A549 (cell line): Measurements from ENCODE around the gene MYOG. TPM values are rescaled to one million over a fixed set of nuclear protein-coding genes. Genes with fewer than 3 reads are reported as not detected.

Source experiments
- ATAC-seq, 2 experiments: fragments of 200-7000 bp in 1 of 2; fragments of >200 bp in 1 of 2; cut with Nextera tagmentation in 1 of 2; cut with Tn5 transposase in 1 of 2; 3 replicates each; pipeline versions ENCODE4 v1.8.0 to v1.9.1; 2018 to 2020; ENCODE audit warnings: mild to moderate bottlenecking in 1 of 2, moderate library complexity in 1 of 2
- CTCF ChIA-PET: fragments of 300-600 bp; sonication (Branson Sonifier 250); formaldehyde crosslinking; extraction: SDS; loops from one replicate; lab custom pipeline; 2021; ENCODE audit warnings: antibody characterized with exemption, inconsistent platforms; lab: Yijun Ruan, JAX
- POLR2A ChIA-PET: fragments of 350-600 bp; formaldehyde crosslinking; extraction: SDS; loops from one replicate; lab custom pipeline; 2021; ENCODE audit warnings: antibody characterized with exemption, inconsistent platforms; lab: Yijun Ruan, JAX
- DNase-seq, 2 experiments: peaks; one replicate each; pipeline versions ENCODE4 v3.0.0 to v3.0.0-alpha.2; 2011 to 2016; ENCODE audit warnings: low read depth in 1 of 2, low spot score in 1 of 2
- FAIRE-seq: peaks from 2 replicates; lab custom pipeline; 2011; peaks lifted over from hg19 to GRCh38; lab: Jason Lieb, UNC
- H3K27ac ChIP-seq, 2 experiments: fragments of >200 bp; sonication (Bioruptor Twin); formaldehyde crosslinking; 3 replicates each; pipeline ENCODE4 v1.5.1; 2016 to 2017
- H3K4me1 ChIP-seq: fragments of >200 bp; sonication (Bioruptor Twin); formaldehyde crosslinking; 3 replicates; pipeline ENCODE4 v1.6.1; 2016
- H3K4me2 ChIP-seq: fragments of >200 bp; sonication (Bioruptor Twin); formaldehyde crosslinking; 3 replicates; pipeline ENCODE4 v1.6.1; 2016
- H3K4me3 ChIP-seq: fragments of >200 bp; sonication (Bioruptor Twin); formaldehyde crosslinking; 3 replicates; pipeline ENCODE4 v1.5.1; 2016
- H3K9me3 ChIP-seq: fragments of >200 bp; sonication (Bioruptor Twin); formaldehyde crosslinking; 3 replicates; pipeline ENCODE4 v1.6.1; 2016
- CBX2 ChIP-seq: fragments of 200-600 bp; sonication (generic); IDR thresholded peaks from 2 replicates; pipeline ENCODE4 v1.6.1; 2016; ENCODE audit warnings: low read depth, mild to moderate bottlenecking, borderline replicate concordance
- CEBPB ChIP-seq, 2 experiments: fragments of >200 bp in 1 of 2; sonication (Bioruptor Twin) in 1 of 2; formaldehyde crosslinking in 1 of 2; IDR thresholded peaks; 2 replicates each; pipeline ENCODE4 v1.6.1; 2012 to 2016
- CHD4 ChIP-seq: fragments of 200-600 bp; sonication (generic); IDR thresholded peaks from 2 replicates; pipeline ENCODE4 v1.6.1; 2016; ENCODE audit warnings: antibody characterized with exemption, mild to moderate bottlenecking, borderline replicate concordance
- ESRRA ChIP-seq: fragments of 150-350 bp; IDR thresholded peaks from 2 replicates; pipeline ENCODE4 v1.6.1; 2014; ENCODE audit warnings: mild to moderate bottlenecking, low read length, borderline replicate concordance
- FOSB ChIP-seq: fragments of 250-450 bp; sonication (Bioruptor Pico); IDR thresholded peaks from 2 replicates; pipeline ENCODE4 v1.5.0; 2020; ENCODE audit warnings: mild to moderate bottlenecking, moderate library complexity
- FOSL2 ChIP-seq, 2 experiments: fragments of 450-650 bp in 1 of 2; fragments of >200 bp in 1 of 2; sonication (Bioruptor Twin) in 1 of 2; formaldehyde crosslinking; IDR thresholded peaks; 2 replicates each; pipeline versions ENCODE4 v1.5.0 to v1.6.1; 2016 to 2020; ENCODE audit warnings: mild to moderate bottlenecking in 1 of 2, moderate library complexity in 1 of 2
- HOXA7 ChIP-seq: fragments of 250-450 bp; sonication (Bioruptor Pico); IDR thresholded peaks from 2 replicates; pipeline ENCODE4 v1.5.0; 2020; ENCODE audit warnings: mild to moderate bottlenecking, moderate library complexity
- HOXB13 ChIP-seq: fragments of 250-450 bp; sonication (Bioruptor Pico); IDR thresholded peaks from 2 replicates; pipeline ENCODE4 v1.5.0; 2020; ENCODE audit warnings: low read depth, mild to moderate bottlenecking, moderate library complexity
- JUN ChIP-seq, 2 experiments: fragments of >200 bp; sonication (Bioruptor Twin); formaldehyde crosslinking; IDR thresholded peaks; 2 replicates in 1 of 2; 3 replicates in 1 of 2; pipeline ENCODE4 v1.6.1; 2016 to 2017
- KDM5A ChIP-seq: fragments of 200-600 bp; sonication (generic); IDR thresholded peaks from 2 replicates; pipeline ENCODE4 v1.6.1; 2016; ENCODE audit warnings: antibody characterized with exemption, mild to moderate bottlenecking
- MAZ ChIP-seq: fragments of 150-350 bp; IDR thresholded peaks from 2 replicates; pipeline ENCODE4 v1.6.1; 2014; ENCODE audit warnings: antibody characterized with exemption, low read depth, low read length, borderline replicate concordance
- NPAS2 ChIP-seq: fragments of 250-450 bp; sonication (Bioruptor Pico); IDR thresholded peaks from 2 replicates; pipeline ENCODE4 v1.8.0; 2022; ENCODE audit warnings: mild to moderate bottlenecking, moderate library complexity, borderline replicate concordance
- NR3C1 ChIP-seq: fragments of >200 bp; sonication (Bioruptor Twin); formaldehyde crosslinking; IDR thresholded peaks from 3 replicates; pipeline ENCODE4 v1.6.1; 2017
- POLR2A ChIP-seq: IDR thresholded peaks from 2 replicates; pipeline ENCODE4 v1.6.1; 2012; ENCODE audit warnings: mild to moderate bottlenecking, low read length
- SMC3 ChIP-seq: fragments of >200 bp; sonication (Bioruptor Twin); formaldehyde crosslinking; IDR thresholded peaks from 3 replicates; pipeline ENCODE4 v1.6.1; 2018; ENCODE audit warnings: inconsistent platforms
- SREBF2 ChIP-seq: fragments of 450-650 bp; IDR thresholded peaks from 2 replicates; pipeline ENCODE4 v1.6.1; 2014; ENCODE audit warnings: mild to moderate bottlenecking, moderate library complexity
- TFCP2L1 ChIP-seq: fragments of 250-450 bp; sonication (Bioruptor Pico); IDR thresholded peaks from 2 replicates; pipeline ENCODE4 v1.5.0; 2021; ENCODE audit warnings: mild to moderate bottlenecking
- TP53 ChIP-seq: fragments of 250-450 bp; sonication (Bioruptor Pico); IDR thresholded peaks from 2 replicates; pipeline ENCODE4 v1.5.0; 2021; ENCODE audit warnings: mild to moderate bottlenecking, moderate library complexity
- WGBS: methylation state at CpG from one replicate; pipeline ENCODE4 v1.1.6; 2017; ENCODE audit errors: missing lambda C conversion rate; 5-methylcytosine and 5-hydroxymethylcytosine counted together
- polyA plus RNA-seq, 4 experiments: library from polyadenylated mRNA; depleted of rRNA in 3 of 4; stranded (reverse); fragments of >200 nt; fragmentation: RNase III in 1 of 4; extraction: RNeasy Plus Mini Kit Qiagen cat#74134 plus additional on column Dnase treatment in 1 of 4; gene quantifications; 2 replicates in 3 of 4; 3 replicates in 1 of 4; pipeline ENCODE4 v1.2.3, GENCODE V29; 2011 to 2017
- TF ChIP-seq, protein P1 (sequence below): fragments of 200-600 bp; sonication (generic); IDR thresholded peaks from 2 replicates; pipeline ENCODE4 v1.6.1; 2016; ENCODE audit warnings: antibody characterized with exemption, mild to moderate bottlenecking, moderate library complexity
- TF ChIP-seq, protein P2 (sequence below): fragments of 150-350 bp; IDR thresholded peaks from 2 replicates; pipeline ENCODE4 v1.6.1; 2014; ENCODE audit warnings: low read depth, mild to moderate bottlenecking, low read length
- TF ChIP-seq, protein P3 (sequence below): fragments of >200 bp; sonication (Bioruptor Twin); formaldehyde crosslinking; IDR thresholded peaks from 3 replicates; pipeline ENCODE4 v1.5.1; 2016

MYOG gene
- polyA plus RNA-seq, 2 of the 4 experiments (the other 2 are of a cell fraction), result not detected

DNA sequence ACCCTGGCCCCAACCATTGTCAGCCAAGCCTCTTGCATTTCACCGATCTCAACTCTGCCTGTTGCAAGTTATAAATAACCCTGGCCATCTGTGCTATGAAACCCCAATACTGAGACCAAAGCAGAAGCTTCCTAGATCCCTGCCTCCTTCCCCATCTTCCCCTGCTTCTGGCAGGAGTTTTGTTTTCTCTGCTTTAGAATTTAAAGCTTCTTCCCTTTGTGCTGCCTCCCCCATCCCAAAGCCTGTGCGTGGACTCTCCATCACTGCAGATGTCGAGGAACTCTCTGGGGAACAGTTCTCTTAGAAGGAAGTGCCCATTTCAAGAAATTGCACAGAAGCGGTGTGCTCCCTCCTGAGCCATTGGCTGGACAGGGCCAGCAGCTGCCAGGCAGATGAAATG lies 17.4 kb upstream of the MYOG start (continued):
- no peak for TF ChIP-seq CEBPB (IDR thresholded peaks at IDR 0.05)
- no peak for TF ChIP-seq POLR2A
- no peak for TF ChIP-seq ESRRA
- TF ChIP-seq MAZ, result no peak
- TF ChIP-seq HOXA7 (CRISPR knock-in tag), result no peak

DNA sequence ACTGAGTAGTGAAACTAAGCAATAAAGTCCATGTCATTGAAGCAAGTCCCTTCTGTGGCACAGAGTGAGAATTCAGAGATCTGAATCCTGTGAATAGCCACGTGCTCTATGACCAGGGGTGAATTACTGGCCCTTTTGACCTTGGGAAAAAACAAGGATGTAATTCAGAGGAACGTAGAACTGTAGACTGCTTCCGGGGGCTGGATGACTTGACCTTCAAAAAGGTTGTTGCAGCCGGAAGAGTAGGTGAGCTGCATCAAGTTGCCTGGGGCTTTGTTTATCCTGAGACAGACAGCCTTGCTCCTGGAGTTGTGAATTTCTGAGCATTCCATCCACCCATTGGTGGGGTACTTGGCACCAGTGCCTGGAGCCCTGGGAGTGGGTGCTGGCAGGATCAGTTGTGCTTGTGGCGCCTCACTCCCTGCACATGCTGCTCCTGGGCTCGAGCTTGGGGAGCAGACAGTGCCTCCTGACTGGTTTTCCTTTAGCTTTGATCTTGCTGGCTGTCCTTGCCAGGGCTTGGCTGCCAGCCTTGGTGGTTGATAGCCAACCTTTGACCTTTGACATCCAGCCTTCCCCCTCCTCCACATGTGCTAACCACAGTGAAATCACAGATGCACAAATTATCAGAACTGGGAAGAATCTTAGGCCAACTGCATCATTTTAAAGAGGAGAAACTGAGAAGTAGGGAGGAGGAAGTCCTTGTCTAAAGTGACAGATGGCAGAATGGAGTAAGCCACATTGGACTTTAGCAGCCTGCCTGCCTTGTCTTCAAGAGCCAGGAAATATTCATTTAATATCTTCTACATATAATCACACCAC lies 16.2 kb upstream of the MYOG start:
- peaks cover 13% of the 10 kb centered on the region; the same call in 2 of the 3 replicates for H3K9me3 ChIP-seq
- no peak overlapping the region for H3K4me3 ChIP-seq
- H3K4me2 ChIP-seq, result no peak overlapping the region
- ChIA-PET POLR2A (no interaction called here), CTCF (interaction anchor here (0.8 to 2.4 kb wide), 7 partner anchors 9 to 165 kb away, joined by 3 to 10 read pairs (median 3); no protein-coding TSS in a partner anchor)
- H3K27ac ChIP-seq, result no peak overlapping the region
- ATAC-seq, result no peak
- H3K4me1 ChIP-seq, result no peaks in the 10 kb centered on the region
- DNase-seq, result no peak
- FAIRE-seq, result no peak
- TF ChIP-seq FOSB (CRISPR knock-in tag), result no peak
- no peak for TF ChIP-seq MAZ
- TF ChIP-seq, protein P1, sequence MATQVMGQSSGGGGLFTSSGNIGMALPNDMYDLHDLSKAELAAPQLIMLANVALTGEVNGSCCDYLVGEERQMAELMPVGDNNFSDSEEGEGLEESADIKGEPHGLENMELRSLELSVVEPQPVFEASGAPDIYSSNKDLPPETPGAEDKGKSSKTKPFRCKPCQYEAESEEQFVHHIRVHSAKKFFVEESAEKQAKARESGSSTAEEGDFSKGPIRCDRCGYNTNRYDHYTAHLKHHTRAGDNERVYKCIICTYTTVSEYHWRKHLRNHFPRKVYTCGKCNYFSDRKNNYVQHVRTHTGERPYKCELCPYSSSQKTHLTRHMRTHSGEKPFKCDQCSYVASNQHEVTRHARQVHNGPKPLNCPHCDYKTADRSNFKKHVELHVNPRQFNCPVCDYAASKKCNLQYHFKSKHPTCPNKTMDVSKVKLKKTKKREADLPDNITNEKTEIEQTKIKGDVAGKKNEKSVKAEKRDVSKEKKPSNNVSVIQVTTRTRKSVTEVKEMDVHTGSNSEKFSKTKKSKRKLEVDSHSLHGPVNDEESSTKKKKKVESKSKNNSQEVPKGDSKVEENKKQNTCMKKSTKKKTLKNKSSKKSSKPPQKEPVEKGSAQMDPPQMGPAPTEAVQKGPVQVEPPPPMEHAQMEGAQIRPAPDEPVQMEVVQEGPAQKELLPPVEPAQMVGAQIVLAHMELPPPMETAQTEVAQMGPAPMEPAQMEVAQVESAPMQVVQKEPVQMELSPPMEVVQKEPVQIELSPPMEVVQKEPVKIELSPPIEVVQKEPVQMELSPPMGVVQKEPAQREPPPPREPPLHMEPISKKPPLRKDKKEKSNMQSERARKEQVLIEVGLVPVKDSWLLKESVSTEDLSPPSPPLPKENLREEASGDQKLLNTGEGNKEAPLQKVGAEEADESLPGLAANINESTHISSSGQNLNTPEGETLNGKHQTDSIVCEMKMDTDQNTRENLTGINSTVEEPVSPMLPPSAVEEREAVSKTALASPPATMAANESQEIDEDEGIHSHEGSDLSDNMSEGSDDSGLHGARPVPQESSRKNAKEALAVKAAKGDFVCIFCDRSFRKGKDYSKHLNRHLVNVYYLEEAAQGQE, result no peak
- TF ChIP-seq, protein P2, sequence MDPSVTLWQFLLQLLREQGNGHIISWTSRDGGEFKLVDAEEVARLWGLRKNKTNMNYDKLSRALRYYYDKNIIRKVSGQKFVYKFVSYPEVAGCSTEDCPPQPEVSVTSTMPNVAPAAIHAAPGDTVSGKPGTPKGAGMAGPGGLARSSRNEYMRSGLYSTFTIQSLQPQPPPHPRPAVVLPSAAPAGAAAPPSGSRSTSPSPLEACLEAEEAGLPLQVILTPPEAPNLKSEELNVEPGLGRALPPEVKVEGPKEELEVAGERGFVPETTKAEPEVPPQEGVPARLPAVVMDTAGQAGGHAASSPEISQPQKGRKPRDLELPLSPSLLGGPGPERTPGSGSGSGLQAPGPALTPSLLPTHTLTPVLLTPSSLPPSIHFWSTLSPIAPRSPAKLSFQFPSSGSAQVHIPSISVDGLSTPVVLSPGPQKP, result no peak
- no peak for TF ChIP-seq CBX2
- TF ChIP-seq NPAS2, result no peak
- no peak for TF ChIP-seq TFCP2L1 (CRISPR knock-in tag)
- no peak for TF ChIP-seq SREBF2
- TF ChIP-seq ESRRA, result no peak
- TF ChIP-seq TP53 (CRISPR knock-in tag), result no peak
- TF ChIP-seq, protein P3, sequence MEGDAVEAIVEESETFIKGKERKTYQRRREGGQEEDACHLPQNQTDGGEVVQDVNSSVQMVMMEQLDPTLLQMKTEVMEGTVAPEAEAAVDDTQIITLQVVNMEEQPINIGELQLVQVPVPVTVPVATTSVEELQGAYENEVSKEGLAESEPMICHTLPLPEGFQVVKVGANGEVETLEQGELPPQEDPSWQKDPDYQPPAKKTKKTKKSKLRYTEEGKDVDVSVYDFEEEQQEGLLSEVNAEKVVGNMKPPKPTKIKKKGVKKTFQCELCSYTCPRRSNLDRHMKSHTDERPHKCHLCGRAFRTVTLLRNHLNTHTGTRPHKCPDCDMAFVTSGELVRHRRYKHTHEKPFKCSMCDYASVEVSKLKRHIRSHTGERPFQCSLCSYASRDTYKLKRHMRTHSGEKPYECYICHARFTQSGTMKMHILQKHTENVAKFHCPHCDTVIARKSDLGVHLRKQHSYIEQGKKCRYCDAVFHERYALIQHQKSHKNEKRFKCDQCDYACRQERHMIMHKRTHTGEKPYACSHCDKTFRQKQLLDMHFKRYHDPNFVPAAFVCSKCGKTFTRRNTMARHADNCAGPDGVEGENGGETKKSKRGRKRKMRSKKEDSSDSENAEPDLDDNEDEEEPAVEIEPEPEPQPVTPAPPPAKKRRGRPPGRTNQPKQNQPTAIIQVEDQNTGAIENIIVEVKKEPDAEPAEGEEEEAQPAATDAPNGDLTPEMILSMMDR, result no peak
- TF ChIP-seq NR3C1, result no peak
- TF ChIP-seq SMC3, result no peak
- no peak for TF ChIP-seq JUN (IDR thresholded peaks at IDR 0.05)
- no peak for TF ChIP-seq CHD4
- TF ChIP-seq FOSL2 (IDR thresholded peaks at IDR 0.05), result no peak
- TF ChIP-seq FOSL2 (CRISPR knock-in tag; IDR thresholded peaks at IDR 0.05), result no peak
- no peak for TF ChIP-seq HOXB13
- no peak for TF ChIP-seq KDM5A
- 50% methylated on average over 4 of the region's 6 CpGs for WGBS
